Progenitor cell of endocrine pancreas (in vitro differentiated cells): ENCODE results near the gene OSBPL8. TPM values are rescaled to one million over a fixed set of nuclear protein-coding genes. Genes with fewer than 3 reads are reported as not detected.

Source experiments
- DNase-seq: peaks from one replicate; pipeline ENCODE4 v3.0.0; 2021; ENCODE audit warnings: low spot score; ENCODE audit not compliant: unreplicated experiment
- H3K27ac Mint-ChIP-seq: 2 replicates; pipeline ENCODE4 v1.8.0; 2021; ENCODE audit warnings: mild to moderate bottlenecking, moderate library complexity, mixed read lengths
- H3K27me3 Mint-ChIP-seq: 2 replicates; pipeline ENCODE4 v1.8.0; 2021; ENCODE audit warnings: mixed read lengths
- H3K36me3 Mint-ChIP-seq: 2 replicates; pipeline ENCODE4 v1.8.0; 2022; ENCODE audit warnings: mixed read lengths; ENCODE audit not compliant: insufficient read depth
- H3K4me1 Mint-ChIP-seq: 2 replicates; pipeline ENCODE4 v1.8.0; 2021; ENCODE audit warnings: low read depth, mixed read lengths
- H3K4me3 Mint-ChIP-seq: 2 replicates; pipeline ENCODE4 v1.8.0; 2021; ENCODE audit warnings: low read depth, mild to moderate bottlenecking, moderate library complexity, mixed read lengths
- H3K9me3 Mint-ChIP-seq: 2 replicates; pipeline ENCODE4 v1.8.0; 2021; ENCODE audit warnings: low read depth, mixed read lengths
- total RNA-seq: library from RNA; stranded (reverse); gene quantifications from 2 replicates; pipeline ENCODE4 v1.2.1, GENCODE V29; 2021
- TF ChIP-seq, protein P1 (sequence below): fragments of 200-600 bp; sonication (generic); IDR thresholded peaks from one replicate; pipeline ENCODE4 v1.5.0; 2021; ENCODE audit warnings: antibody characterized with exemption, mild to moderate bottlenecking; ENCODE audit not compliant: unreplicated experiment

OSBPL8 gene
- total RNA-seq, 1 donor from 2014 or later: 65.3 TPM

DNA sequence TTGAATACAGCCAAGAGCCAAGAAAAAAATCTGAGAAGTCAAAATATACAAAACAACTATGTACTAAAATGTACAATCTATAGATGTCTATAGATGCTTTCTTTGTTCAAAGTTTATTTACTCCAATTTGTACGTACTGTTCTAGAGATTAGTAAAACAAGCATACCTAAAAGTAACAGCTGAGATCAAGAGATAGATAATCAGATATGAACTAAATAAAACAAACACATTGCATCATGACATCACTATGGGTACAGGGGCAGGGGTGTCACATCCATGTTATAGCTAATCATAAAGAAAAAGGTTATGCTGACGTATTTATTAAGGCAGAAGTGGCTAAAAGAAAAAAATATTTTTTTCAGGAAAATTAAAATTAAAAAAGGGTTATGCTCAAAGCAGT lies 139.3 kb downstream of the OSBPL8 start:
- no peaks in the 10 kb centered on the region for H3K27me3 Mint-ChIP-seq
- peaks cover 17% of the 10 kb centered on the region for H3K4me1 Mint-ChIP-seq
- H3K36me3 Mint-ChIP-seq: peaks cover 5% of the 10 kb centered on the region
- TF ChIP-seq, protein P1, sequence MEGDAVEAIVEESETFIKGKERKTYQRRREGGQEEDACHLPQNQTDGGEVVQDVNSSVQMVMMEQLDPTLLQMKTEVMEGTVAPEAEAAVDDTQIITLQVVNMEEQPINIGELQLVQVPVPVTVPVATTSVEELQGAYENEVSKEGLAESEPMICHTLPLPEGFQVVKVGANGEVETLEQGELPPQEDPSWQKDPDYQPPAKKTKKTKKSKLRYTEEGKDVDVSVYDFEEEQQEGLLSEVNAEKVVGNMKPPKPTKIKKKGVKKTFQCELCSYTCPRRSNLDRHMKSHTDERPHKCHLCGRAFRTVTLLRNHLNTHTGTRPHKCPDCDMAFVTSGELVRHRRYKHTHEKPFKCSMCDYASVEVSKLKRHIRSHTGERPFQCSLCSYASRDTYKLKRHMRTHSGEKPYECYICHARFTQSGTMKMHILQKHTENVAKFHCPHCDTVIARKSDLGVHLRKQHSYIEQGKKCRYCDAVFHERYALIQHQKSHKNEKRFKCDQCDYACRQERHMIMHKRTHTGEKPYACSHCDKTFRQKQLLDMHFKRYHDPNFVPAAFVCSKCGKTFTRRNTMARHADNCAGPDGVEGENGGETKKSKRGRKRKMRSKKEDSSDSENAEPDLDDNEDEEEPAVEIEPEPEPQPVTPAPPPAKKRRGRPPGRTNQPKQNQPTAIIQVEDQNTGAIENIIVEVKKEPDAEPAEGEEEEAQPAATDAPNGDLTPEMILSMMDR: no peak
- H3K4me3 Mint-ChIP-seq: no peak overlapping the region
- no peak overlapping the region for H3K27ac Mint-ChIP-seq
- H3K9me3 Mint-ChIP-seq: peaks cover 5% of the 10 kb centered on the region
- DNase-seq: no peak

DNA sequence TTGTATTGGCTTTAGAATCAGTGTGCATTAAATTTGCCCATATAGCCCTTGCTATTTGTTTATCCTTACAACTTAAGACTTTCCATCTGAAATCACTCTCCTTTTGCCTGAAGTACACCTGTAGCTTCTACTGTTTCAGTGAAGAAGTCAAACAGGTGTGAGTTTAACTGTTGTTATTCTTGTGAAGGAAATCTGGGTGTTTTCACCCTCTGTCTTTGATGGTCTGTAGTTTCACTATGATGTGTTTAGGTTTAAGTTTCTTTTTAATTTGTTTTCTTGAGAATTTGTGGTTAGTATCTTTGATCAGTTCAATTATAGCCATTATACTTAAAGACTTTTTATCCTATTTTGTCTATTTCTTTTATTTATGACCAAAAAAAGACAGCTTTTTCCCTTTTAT lies 142.5 kb downstream of the OSBPL8 start:
- no peaks in the 10 kb centered on the region for H3K36me3 Mint-ChIP-seq
- TF ChIP-seq, protein P1: no peak
- DNase-seq: no peak
- peaks cover 4% of the 10 kb centered on the region for H3K4me1 Mint-ChIP-seq
- H3K9me3 Mint-ChIP-seq: no peaks in the 10 kb centered on the region
- H3K27ac Mint-ChIP-seq: no peak overlapping the region
- no peak overlapping the region for H3K4me3 Mint-ChIP-seq
- H3K27me3 Mint-ChIP-seq: no peaks in the 10 kb centered on the region

GRCh38 chr12:76413121-76413520 lies 146.4 kb downstream of the OSBPL8 start:
- no peaks in the 10 kb centered on the region for H3K9me3 Mint-ChIP-seq
- no peak overlapping the region for H3K27ac Mint-ChIP-seq
- no peak for DNase-seq
- H3K27me3 Mint-ChIP-seq: no peaks in the 10 kb centered on the region
- no peak overlapping the region for H3K4me3 Mint-ChIP-seq
- no peaks in the 10 kb centered on the region for H3K4me1 Mint-ChIP-seq
- TF ChIP-seq, protein P1: no peak
- H3K36me3 Mint-ChIP-seq: no peaks in the 10 kb centered on the region

GRCh38 chr12:76410781-76411180 lies 148.8 kb downstream of the OSBPL8 start:
- peaks cover under 1% of the 10 kb centered on the region for H3K4me1 Mint-ChIP-seq
- H3K27ac Mint-ChIP-seq: no peak overlapping the region
- H3K4me3 Mint-ChIP-seq: no peak overlapping the region
- TF ChIP-seq, protein P1: no peak
- no peaks in the 10 kb centered on the region for H3K27me3 Mint-ChIP-seq
- H3K9me3 Mint-ChIP-seq: no peaks in the 10 kb centered on the region
- no peak for DNase-seq
- H3K36me3 Mint-ChIP-seq: no peaks in the 10 kb centered on the region

- H3K36me3 Mint-ChIP-seq: no peaks in the 10 kb centered on the region
- H3K4me3 Mint-ChIP-seq: no peak overlapping the region
- no peak for DNase-seq
- TF ChIP-seq, protein P1: no peak
- no peaks in the 10 kb centered on the region for H3K27me3 Mint-ChIP-seq
- H3K9me3 Mint-ChIP-seq: no peaks in the 10 kb centered on the region
- H3K27ac Mint-ChIP-seq: no peak overlapping the region
- peaks cover 1% of the 10 kb centered on the region for H3K4me1 Mint-ChIP-seq
These were observed 149.2 kb downstream of the OSBPL8 start for GRCh38 chr12:76410371-76410770.
